Measurements from ENCODE around the gene CLASP1. TPM values are rescaled to one million over a fixed set of nuclear protein-coding genes. Genes with fewer than 3 reads are reported as not detected.
"Not testable (repeated sequence)": the region's sequence is repeated elsewhere in the genome, so short reads cannot be mapped to it uniquely, and the experiment has no call there.

Gene CLASP1
- total RNA-seq, 6 experiments from 2014 or later = 38.2 to 49.0 (median 41.1) TPM

DNA sequence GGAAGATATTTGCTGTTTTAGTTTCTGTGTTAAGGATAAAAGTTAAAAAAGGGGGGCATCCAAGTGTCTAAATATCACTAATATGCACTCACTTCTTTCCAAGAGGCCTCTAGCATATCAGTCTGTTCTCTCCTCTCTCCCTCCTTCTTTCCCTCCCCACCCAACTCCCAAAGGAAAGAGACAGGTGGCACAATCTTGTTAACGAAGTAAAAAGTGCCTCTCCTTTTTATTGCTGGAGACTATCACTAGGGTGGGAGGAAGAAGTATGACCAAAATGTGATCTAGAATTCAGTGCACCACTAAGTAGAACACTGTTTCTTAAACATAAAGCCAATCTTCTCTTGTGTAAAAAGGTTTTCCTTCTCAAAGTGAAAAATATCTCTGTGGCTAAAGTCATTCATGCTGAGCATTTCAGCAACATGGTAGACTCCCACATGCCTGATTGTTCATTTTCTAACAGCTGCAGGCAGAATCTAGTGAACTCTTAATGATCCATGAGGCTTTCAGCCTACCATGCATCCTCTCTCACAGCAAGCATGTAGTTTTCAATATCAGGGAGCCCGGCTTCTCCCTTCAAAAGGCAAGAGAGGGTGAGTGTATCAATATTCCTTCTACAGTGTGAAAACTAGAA, 79.1 kb downstream of the CLASP1 start:
- H3K9me3 Mint-ChIP-seq = no peaks in the 10 kb centered on the region
- no peak overlapping the region for H3K4me3 Mint-ChIP-seq
- 0 out of 2 replicates have a peak, but pooled peaks cover 4% of the 10 kb centered on the region for H3K36me3 Mint-ChIP-seq (ENCODE audit: low read depth)
- H3K27me3 Mint-ChIP-seq (ENCODE audit: insufficient read depth) = no peaks in the 10 kb centered on the region; the same call in 1 of the 2 replicates
- TF ChIP-seq, protein P1, sequence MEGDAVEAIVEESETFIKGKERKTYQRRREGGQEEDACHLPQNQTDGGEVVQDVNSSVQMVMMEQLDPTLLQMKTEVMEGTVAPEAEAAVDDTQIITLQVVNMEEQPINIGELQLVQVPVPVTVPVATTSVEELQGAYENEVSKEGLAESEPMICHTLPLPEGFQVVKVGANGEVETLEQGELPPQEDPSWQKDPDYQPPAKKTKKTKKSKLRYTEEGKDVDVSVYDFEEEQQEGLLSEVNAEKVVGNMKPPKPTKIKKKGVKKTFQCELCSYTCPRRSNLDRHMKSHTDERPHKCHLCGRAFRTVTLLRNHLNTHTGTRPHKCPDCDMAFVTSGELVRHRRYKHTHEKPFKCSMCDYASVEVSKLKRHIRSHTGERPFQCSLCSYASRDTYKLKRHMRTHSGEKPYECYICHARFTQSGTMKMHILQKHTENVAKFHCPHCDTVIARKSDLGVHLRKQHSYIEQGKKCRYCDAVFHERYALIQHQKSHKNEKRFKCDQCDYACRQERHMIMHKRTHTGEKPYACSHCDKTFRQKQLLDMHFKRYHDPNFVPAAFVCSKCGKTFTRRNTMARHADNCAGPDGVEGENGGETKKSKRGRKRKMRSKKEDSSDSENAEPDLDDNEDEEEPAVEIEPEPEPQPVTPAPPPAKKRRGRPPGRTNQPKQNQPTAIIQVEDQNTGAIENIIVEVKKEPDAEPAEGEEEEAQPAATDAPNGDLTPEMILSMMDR (IDR thresholded peaks at IDR 0.05) = no peak
- H3K4me1 Mint-ChIP-seq (ENCODE audit: low read depth) = peaks cover 64% of the 10 kb centered on the region
- no peak overlapping the region for H3K27ac Mint-ChIP-seq
- no peak for DNase-seq

DNA sequence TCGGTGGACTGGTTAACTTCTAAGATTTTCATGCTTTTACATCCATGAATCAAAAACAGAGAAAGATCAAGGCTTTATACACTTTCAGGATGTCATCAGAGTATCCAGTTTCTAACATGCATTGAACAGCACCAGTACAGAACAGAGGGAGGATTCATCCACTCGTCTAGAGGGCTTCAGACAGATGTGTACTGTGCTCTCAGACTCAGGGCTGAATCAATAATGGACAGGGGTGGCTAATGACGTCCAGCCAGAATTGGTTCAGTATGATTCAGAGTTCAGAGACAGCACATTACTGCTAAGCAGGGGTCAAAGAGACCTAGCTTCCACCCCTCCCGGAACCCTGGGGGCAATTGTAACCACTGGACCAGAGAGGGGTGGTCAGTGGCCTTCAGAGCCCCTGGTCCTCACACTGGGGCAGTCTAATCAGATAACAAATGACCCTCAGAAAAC, 81.3 kb downstream of the CLASP1 start:
- H3K9me3 Mint-ChIP-seq = no peaks in the 10 kb centered on the region; the same call in 1 of the 2 replicates
- H3K27me3 Mint-ChIP-seq (ENCODE audit: insufficient read depth) = no peaks in the 10 kb centered on the region; the same call in 1 of the 2 replicates
- no peak overlapping the region for H3K27ac Mint-ChIP-seq
- peaks cover 73% of the 10 kb centered on the region for H3K4me1 Mint-ChIP-seq (ENCODE audit: low read depth)
- H3K4me3 Mint-ChIP-seq = no peak overlapping the region
- no peak for DNase-seq
- TF ChIP-seq, protein P1 (IDR thresholded peaks at IDR 0.05) = no peak
- peaks cover 15% of the 10 kb centered on the region; the same call in 1 of the 2 replicates for H3K36me3 Mint-ChIP-seq (ENCODE audit: low read depth)

DNA sequence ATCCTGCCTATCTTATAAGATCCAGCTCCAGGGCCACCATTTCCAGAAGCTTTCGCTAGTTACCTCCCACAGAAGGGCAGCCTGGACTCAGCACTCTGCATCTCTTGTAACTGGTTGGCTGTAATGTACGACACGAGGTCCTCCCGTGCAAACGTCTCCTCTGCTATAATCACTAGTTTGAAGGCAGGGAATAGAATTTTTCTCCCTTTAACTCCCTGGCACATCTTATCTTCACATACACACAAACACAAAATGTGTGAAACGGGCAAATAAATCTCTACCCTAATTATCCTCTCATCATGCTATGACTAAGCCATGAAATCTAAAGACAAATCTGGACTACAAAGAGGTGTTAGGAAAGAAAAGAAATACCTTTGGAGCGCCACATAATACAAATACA, 81.8 kb downstream of the CLASP1 start:
- no peak overlapping the region for H3K27ac Mint-ChIP-seq

DNA sequence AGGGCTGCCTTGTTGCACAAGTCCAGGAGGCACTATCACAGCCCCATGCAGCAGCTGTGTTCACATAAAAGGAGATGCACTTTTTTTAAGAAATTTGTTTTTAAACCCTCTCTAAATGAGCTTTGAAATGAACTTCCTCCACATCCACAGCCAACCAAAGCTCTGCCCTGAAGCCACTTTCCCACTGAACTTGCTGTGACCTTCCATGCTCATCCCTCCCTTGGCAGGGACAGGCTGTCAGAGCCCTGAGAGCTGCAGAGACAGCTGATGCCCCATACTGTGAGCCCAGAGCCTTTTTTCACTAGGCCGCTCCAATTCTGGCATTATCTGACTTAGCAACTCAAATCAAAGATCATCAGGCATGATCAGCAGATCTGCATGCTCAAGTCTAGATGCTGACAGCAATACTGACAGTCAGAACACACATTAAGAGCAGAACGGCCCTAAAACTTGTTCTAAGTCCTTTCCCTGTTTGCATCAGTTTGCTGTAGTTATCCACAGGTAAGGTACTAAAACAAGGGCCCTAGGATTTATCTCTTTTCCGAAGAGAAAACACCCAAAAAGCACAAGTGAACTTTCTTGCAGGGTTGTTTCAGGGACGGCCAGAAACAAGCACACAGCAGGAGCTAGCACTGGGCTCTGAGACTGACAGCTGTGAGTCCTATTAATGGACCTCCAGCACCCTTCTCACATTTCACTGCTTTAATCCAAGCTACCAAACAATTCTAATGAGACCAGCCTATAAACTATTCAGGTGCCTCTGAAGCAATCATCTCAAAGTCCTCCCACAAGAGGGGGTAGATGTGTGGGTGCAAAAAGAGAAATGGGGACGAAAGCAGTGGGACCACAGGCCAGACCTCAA, 83.6 kb downstream of the CLASP1 start:
- TF ChIP-seq, protein P1 (IDR thresholded peaks at IDR 0.05) = no peak
- no peaks in the 10 kb centered on the region for H3K27me3 Mint-ChIP-seq (ENCODE audit: insufficient read depth)
- peaks cover 85% of the 10 kb centered on the region for H3K4me1 Mint-ChIP-seq (ENCODE audit: low read depth)
- H3K36me3 Mint-ChIP-seq (ENCODE audit: low read depth) = peaks cover 15% of the 10 kb centered on the region; the same call in 1 of the 2 replicates
- no peak overlapping the region for H3K27ac Mint-ChIP-seq
- no peak overlapping the region for H3K4me3 Mint-ChIP-seq
- no peaks in the 10 kb centered on the region; the same call in 1 of the 2 replicates for H3K9me3 Mint-ChIP-seq
- DNase-seq = no peak

More for the DNA sequence above, 81.8 kb downstream of the CLASP1 start:
- TF ChIP-seq, protein P1 (IDR thresholded peaks at IDR 0.05) = no peak
- Mint-ChIP-seq H3K27me3 (ENCODE audit: insufficient read depth) (no peaks in the 10 kb centered on the region; the same call in 1 of the 2 replicates), H3K4me1 (ENCODE audit: low read depth) (peaks cover 78% of the 10 kb centered on the region), H3K9me3 (no peaks in the 10 kb centered on the region; the same call in 1 of the 2 replicates), H3K36me3 (ENCODE audit: low read depth) (peaks cover 15% of the 10 kb centered on the region; the same call in 1 of the 2 replicates), H3K4me3 (no peak overlapping the region)
- no peak for DNase-seq

DNA sequence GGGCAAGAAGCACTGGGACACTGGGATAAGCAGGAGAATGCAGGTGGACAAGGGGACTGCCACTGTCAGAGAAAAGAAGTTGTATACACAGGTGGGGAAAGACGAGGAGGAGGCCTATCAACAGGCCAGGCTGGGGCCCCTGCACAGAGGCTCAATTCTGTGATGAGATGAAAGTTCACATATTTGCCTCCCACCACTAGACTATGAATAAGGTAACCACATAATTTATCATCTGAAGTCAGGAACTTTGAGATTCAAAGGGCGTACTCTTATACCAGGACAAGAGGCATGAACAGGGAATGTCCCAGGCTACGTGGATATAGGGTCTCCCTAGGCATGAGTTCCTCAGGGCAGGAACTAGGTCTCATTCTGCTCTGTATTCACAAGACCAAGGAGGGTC, 84.4 kb downstream of the CLASP1 start:
- Mint-ChIP-seq H3K36me3 (ENCODE audit: low read depth) (peaks cover 15% of the 10 kb centered on the region; the same call in 1 of the 2 replicates), H3K9me3 (no peaks in the 10 kb centered on the region; the same call in 1 of the 2 replicates), H3K27ac (no peak overlapping the region), H3K4me3 (no peak overlapping the region), H3K4me1 (ENCODE audit: low read depth) (peaks cover 85% of the 10 kb centered on the region), H3K27me3 (ENCODE audit: insufficient read depth) (no peaks in the 10 kb centered on the region)
- TF ChIP-seq, protein P1 (IDR thresholded peaks at IDR 0.05) = no peak
- DNase-seq = no peak

DNA sequence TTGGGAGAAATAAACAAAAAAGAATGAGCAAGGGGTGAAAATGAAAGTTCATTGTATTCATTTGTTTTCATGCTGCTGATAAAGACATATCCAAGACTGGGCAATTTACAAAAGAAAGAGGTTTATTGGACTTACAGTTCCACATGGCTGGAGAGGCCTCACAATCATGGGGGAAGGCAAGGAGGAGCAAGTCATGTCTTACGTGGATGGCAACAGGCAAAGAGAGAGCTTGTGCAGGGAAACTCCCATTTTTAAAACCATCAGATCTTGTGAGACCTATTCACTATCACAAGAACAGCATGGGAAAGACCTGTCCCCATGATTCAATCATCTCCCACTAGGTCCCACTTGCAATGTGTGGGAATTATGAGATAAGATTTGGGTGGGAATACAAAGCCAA, 85.5 kb downstream of the CLASP1 start:
- not testable (repeated sequence) for H3K27ac Mint-ChIP-seq; H3K9me3 Mint-ChIP-seq; H3K4me3 Mint-ChIP-seq; H3K27me3 Mint-ChIP-seq (ENCODE audit: insufficient read depth); DNase-seq
- Mint-ChIP-seq H3K4me1 (ENCODE audit: low read depth) (peaks cover 79% of the 10 kb centered on the region), H3K36me3 (ENCODE audit: low read depth) (peaks cover 11% of the 10 kb centered on the region; the same call in 1 of the 2 replicates)

Data from HFFc6 (cell line).